ENCODE results near the gene ACR. TPM values are rescaled to one million over a fixed set of nuclear protein-coding genes. Genes with fewer than 3 reads are reported as not detected.

Gene ACR
- total RNA-seq, 2 donors from 2014 or later: 0.18 TPM; not detected in 1

GRCh38 chr22:50695421-50696250, 42.4 kb upstream of the ACR start:
- Histone ChIP-seq H3K27ac (ENCODE audit: low read depth, low read length) (no peak overlapping the region), H3K4me3 (ENCODE audit: low read length) (no peak overlapping the region), H3K9ac (ENCODE audit: extremely low read depth, low read length, poor library complexity, severe bottlenecking) (no peak overlapping the region), H3K36me3 (ENCODE audit: control insufficient read depth, insufficient read depth, low read length) (no peaks in the 10 kb centered on the region), H3K4me1 (ENCODE audit: control insufficient read depth, insufficient read depth, low read length) (no peaks in the 10 kb centered on the region), H3K27me3 (ENCODE audit: control insufficient read depth, insufficient read depth, low read length, poor library complexity, severe bottlenecking) (peaks cover 5% of the 10 kb centered on the region), H3K9me3 (ENCODE audit: control insufficient read depth, low read length) (no peaks in the 10 kb centered on the region)
- no peaks in the 10 kb centered on the region for H3K36me3 Mint-ChIP-seq (ENCODE audit: low read depth)
- WGBS, 2 experiments (ENCODE audit: insufficient coverage in 1 of 2, insufficient read length in 1 of 2): 94 to 97% methylated on average over 14 to 18 of the region's 18 CpGs
- DNase-seq: peak; percentile 35
- H3K27ac Mint-ChIP-seq: no peak overlapping the region
- peak overlapping the region; percentile 61 for H3K4me3 Mint-ChIP-seq
- no peaks in the 10 kb centered on the region for H3K9me3 Mint-ChIP-seq
- peaks cover 4% of the 10 kb centered on the region for H3K4me1 Mint-ChIP-seq
- TF ChIP-seq CTCF (conservative IDR thresholded peaks at IDR 0.05): no peak
- peaks cover 14% of the 10 kb centered on the region for H3K27me3 Mint-ChIP-seq (ENCODE audit: insufficient read depth)

GRCh38 chr22:50696251-50696798, 41.7 kb upstream of the ACR start:
- no peak overlapping the region for H3K27ac ChIP-seq (ENCODE audit: low read depth, low read length)
- Mint-ChIP-seq H3K9me3 (no peaks in the 10 kb centered on the region), H3K27ac (no peak overlapping the region), H3K4me1 (peaks cover 4% of the 10 kb centered on the region), H3K36me3 (ENCODE audit: low read depth) (no peaks in the 10 kb centered on the region), H3K4me3 (peak overlapping the region; percentile 61), H3K27me3 (ENCODE audit: insufficient read depth) (peaks cover 14% of the 10 kb centered on the region)
- no peak for DNase-seq
- no peaks in the 10 kb centered on the region for H3K36me3 ChIP-seq (ENCODE audit: control insufficient read depth, insufficient read depth, low read length)
- WGBS, 2 experiments (ENCODE audit: insufficient coverage in 1 of 2, insufficient read length in 1 of 2): 62 to 84% methylated on average over 11 to 21 of the region's 21 CpGs
- H3K27me3 ChIP-seq (ENCODE audit: control insufficient read depth, insufficient read depth, low read length, poor library complexity, severe bottlenecking): peaks cover 5% of the 10 kb centered on the region
- H3K4me1 ChIP-seq (ENCODE audit: control insufficient read depth, insufficient read depth, low read length): no peaks in the 10 kb centered on the region
- H3K9ac ChIP-seq (ENCODE audit: extremely low read depth, low read length, poor library complexity, severe bottlenecking): no peak overlapping the region
- H3K9me3 ChIP-seq (ENCODE audit: control insufficient read depth, low read length): no peaks in the 10 kb centered on the region
- TF ChIP-seq CTCF (conservative IDR thresholded peaks at IDR 0.05): no peak
- H3K4me3 ChIP-seq (ENCODE audit: low read length): no peak overlapping the region

GRCh38 chr22:50696799-50697561, 41.0 kb upstream of the ACR start:
- no peaks in the 10 kb centered on the region for H3K36me3 ChIP-seq (ENCODE audit: control insufficient read depth, insufficient read depth, low read length)
- H3K4me3 ChIP-seq (ENCODE audit: low read length): peak overlapping the region; percentile 56
- peaks cover 4% of the 10 kb centered on the region for H3K4me1 Mint-ChIP-seq
- H3K9me3 Mint-ChIP-seq: no peaks in the 10 kb centered on the region
- TF ChIP-seq CTCF (conservative IDR thresholded peaks at IDR 0.05): peak; percentile 90
- no peaks in the 10 kb centered on the region for H3K36me3 Mint-ChIP-seq (ENCODE audit: low read depth)
- H3K9me3 ChIP-seq (ENCODE audit: control insufficient read depth, low read length): no peaks in the 10 kb centered on the region
- peaks cover 5% of the 10 kb centered on the region for H3K27me3 ChIP-seq (ENCODE audit: control insufficient read depth, insufficient read depth, low read length, poor library complexity, severe bottlenecking)
- no peak overlapping the region for H3K27ac Mint-ChIP-seq
- H3K4me3 Mint-ChIP-seq: peak overlapping the region; percentile 61
- no peak overlapping the region for H3K27ac ChIP-seq (ENCODE audit: low read depth, low read length)
- no peaks in the 10 kb centered on the region for H3K4me1 ChIP-seq (ENCODE audit: control insufficient read depth, insufficient read depth, low read length)
- H3K27me3 Mint-ChIP-seq (ENCODE audit: insufficient read depth): peaks cover 14% of the 10 kb centered on the region
- H3K9ac ChIP-seq (ENCODE audit: extremely low read depth, low read length, poor library complexity, severe bottlenecking): no peak overlapping the region
- WGBS, 2 experiments (ENCODE audit: insufficient coverage in 1 of 2, insufficient read length in 1 of 2): 12 to 66% methylated on average over 6 to 45 of the region's 58 CpGs
- DNase-seq: peak; percentile 80
